ENCODE measurements around the gene KCNJ6.

GRCh38 chr21:37574751-37575150 is 341.5 kb downstream of the KCNJ6 start:
- TF ChIP-seq FOXM1 (IDR thresholded peaks at IDR 0.05; ENCODE audit: borderline replicate concordance) (no peak), SUZ12 (IDR thresholded peaks at IDR 0.05) (no peak), TARDBP (IDR thresholded peaks at IDR 0.05) (no peak), L3MBTL2 (conservative IDR thresholded peaks at IDR 0.05) (no peak), SP1 (IDR thresholded peaks at IDR 0.05) (no peak), PKNOX1 (IDR thresholded peaks at IDR 0.05) (no peak), ZNF384 (IDR thresholded peaks at IDR 0.05) (no peak), ELF4 (IDR thresholded peaks at IDR 0.05) (no peak), FOXK2 (IDR thresholded peaks at IDR 0.05) (no peak), BHLHE40 (IDR thresholded peaks at IDR 0.05; ENCODE audit: borderline replicate concordance) (no peak), LEF1 (IDR thresholded peaks at IDR 0.05; ENCODE audit: borderline replicate concordance) (no peak), ARNT (IDR thresholded peaks at IDR 0.05) (no peak)

Data from HEK293T (cell line).